ENCODE results near the gene STMN3.

DNA sequence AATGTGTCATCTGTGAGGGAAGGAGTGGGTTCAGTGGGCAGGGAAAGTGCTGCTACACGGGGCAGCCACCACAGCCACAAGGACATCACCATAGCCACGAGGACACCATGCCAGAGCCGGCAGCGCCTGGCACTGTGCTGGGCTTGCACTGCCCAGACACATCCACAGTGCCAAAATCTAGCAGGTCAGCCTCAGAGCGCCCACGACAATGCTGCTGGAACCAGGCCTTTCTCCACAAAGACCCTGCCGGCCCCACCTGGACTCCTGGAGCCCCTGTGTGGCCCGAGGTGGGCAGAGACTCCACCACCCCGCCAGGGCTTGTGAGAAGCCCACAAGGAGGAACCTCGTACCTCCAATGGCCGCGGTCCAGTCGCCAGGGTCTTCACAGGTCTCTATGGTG is 60.6 kb downstream of the STMN3 start:
- TF ChIP-seq, protein P1, sequence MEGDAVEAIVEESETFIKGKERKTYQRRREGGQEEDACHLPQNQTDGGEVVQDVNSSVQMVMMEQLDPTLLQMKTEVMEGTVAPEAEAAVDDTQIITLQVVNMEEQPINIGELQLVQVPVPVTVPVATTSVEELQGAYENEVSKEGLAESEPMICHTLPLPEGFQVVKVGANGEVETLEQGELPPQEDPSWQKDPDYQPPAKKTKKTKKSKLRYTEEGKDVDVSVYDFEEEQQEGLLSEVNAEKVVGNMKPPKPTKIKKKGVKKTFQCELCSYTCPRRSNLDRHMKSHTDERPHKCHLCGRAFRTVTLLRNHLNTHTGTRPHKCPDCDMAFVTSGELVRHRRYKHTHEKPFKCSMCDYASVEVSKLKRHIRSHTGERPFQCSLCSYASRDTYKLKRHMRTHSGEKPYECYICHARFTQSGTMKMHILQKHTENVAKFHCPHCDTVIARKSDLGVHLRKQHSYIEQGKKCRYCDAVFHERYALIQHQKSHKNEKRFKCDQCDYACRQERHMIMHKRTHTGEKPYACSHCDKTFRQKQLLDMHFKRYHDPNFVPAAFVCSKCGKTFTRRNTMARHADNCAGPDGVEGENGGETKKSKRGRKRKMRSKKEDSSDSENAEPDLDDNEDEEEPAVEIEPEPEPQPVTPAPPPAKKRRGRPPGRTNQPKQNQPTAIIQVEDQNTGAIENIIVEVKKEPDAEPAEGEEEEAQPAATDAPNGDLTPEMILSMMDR (IDR thresholded peaks at IDR 0.05), result no peak
- no peak for TF ChIP-seq POLR2A (IDR thresholded peaks at IDR 0.05)

All from thyroid gland (tissue), 4 donors.